Stimulated activated CD4-positive, alpha-beta T cell treated with anti-CD3 and anti-CD28 coated beads, Interleukin-4, amount 100 ng/mL, for 48 hours (primary cell): ENCODE results near the gene DENND1A.

ENCODE experiments used
- DNase-seq, 2 donors: peaks; one replicate each; pipeline ENCODE4 v3.0.0-alpha.2; 2020; ENCODE audit warnings: low read depth in 2 of 2

DENND1A gene

GRCh38 chr9:123865226-123866000 is 64.5 kb downstream of the DENND1A start:
- DNase-seq: no peak

- no peak for DNase-seq
These were observed 65.7 kb downstream of the DENND1A start for GRCh38 chr9:123864251-123864650.

- DNase-seq: no peak
These were observed 66.6 kb downstream of the DENND1A start for GRCh38 chr9:123863164-123863855.

GRCh38 chr9:123861756-123862120 is 68.2 kb downstream of the DENND1A start:
- no peak for DNase-seq

- no peak for DNase-seq
These were observed 68.7 kb downstream of the DENND1A start for GRCh38 chr9:123861086-123861755.

- no peak for DNase-seq
These were observed 69.3 kb downstream of the DENND1A start for GRCh38 chr9:123860603-123861002.

- DNase-seq: no peak
These were observed 77.5 kb downstream of the DENND1A start for GRCh38 chr9:123852403-123852802.

GRCh38 chr9:123851851-123852250 is 78.1 kb downstream of the DENND1A start:
- no peak for DNase-seq

GRCh38 chr9:123848447-123849085 is 81.4 kb downstream of the DENND1A start:
- no peak for DNase-seq

- DNase-seq: no peak
These were observed 83.0 kb downstream of the DENND1A start for GRCh38 chr9:123846966-123847365.

GRCh38 chr9:123843703-123844102 is 86.2 kb downstream of the DENND1A start:
- no peak for DNase-seq

- no peak for DNase-seq
These were observed 94.1 kb downstream of the DENND1A start for GRCh38 chr9:123835821-123836220.

GRCh38 chr9:123834889-123835562 is 94.9 kb downstream of the DENND1A start:
- DNase-seq: no peak

- DNase-seq: no peak
These were observed 95.6 kb downstream of the DENND1A start for GRCh38 chr9:123834218-123834888.

- no peak for DNase-seq
These were observed 96.9 kb downstream of the DENND1A start for GRCh38 chr9:123832858-123833650.

GRCh38 chr9:123832176-123832575 is 97.8 kb downstream of the DENND1A start:
- no peak for DNase-seq

- DNase-seq: no peak
These were observed 101.5 kb downstream of the DENND1A start for GRCh38 chr9:123828449-123828848.

- no peak for DNase-seq
These were observed 104.4 kb downstream of the DENND1A start for GRCh38 chr9:123825342-123826060.

- DNase-seq: no peak
These were observed 106.6 kb downstream of the DENND1A start for GRCh38 chr9:123823194-123823947.
